ENCODE data around the gene RASAL2.

The RASAL2 gene

GRCh38 chr1:178527117-178527516 lies 433.2 kb downstream of the RASAL2 start:
- no peak for DNase-seq (ENCODE audit: low read depth)
- Histone ChIP-seq H3K27me3 (replicated peaks; ENCODE audit: control insufficient read depth, insufficient read depth, low read length) (no peaks in the 10 kb centered on the region), H3K36me3 (ENCODE audit: control insufficient read depth, insufficient read depth, low read length, severe bottlenecking) (no peaks in the 10 kb centered on the region)

GRCh38 chr1:178528228-178528952 lies 434.5 kb downstream of the RASAL2 start:
- Histone ChIP-seq H3K36me3 (ENCODE audit: control insufficient read depth, insufficient read depth, low read length, severe bottlenecking) (no peaks in the 10 kb centered on the region), H3K4me1 (ENCODE audit: control insufficient read depth, insufficient read depth, low read length) (no peaks in the 10 kb centered on the region)

More at GRCh38 chr1:178527117-178527516, 433.2 kb downstream of the RASAL2 start:
- Histone ChIP-seq H3K9me3 (ENCODE audit: control insufficient read depth, low read length) (peaks cover 5% of the 10 kb centered on the region), H3K4me3 (ENCODE audit: low read length) (no peak overlapping the region), H3K9ac (ENCODE audit: low read length) (no peak overlapping the region), H3K4me1 (ENCODE audit: control insufficient read depth, insufficient read depth, low read length) (no peaks in the 10 kb centered on the region)

GRCh38 chr1:178528953-178529335 lies 435.0 kb downstream of the RASAL2 start:
- Histone ChIP-seq H3K9me3 (ENCODE audit: control insufficient read depth, low read length) (peaks cover 5% of the 10 kb centered on the region), H3K9ac (ENCODE audit: low read length) (no peak overlapping the region), H3K4me3 (ENCODE audit: low read length) (no peak overlapping the region), H3K4me1 (ENCODE audit: control insufficient read depth, insufficient read depth, low read length) (no peaks in the 10 kb centered on the region), H3K36me3 (ENCODE audit: control insufficient read depth, insufficient read depth, low read length, severe bottlenecking) (no peaks in the 10 kb centered on the region), H3K27me3 (replicated peaks; ENCODE audit: control insufficient read depth, insufficient read depth, low read length) (no peaks in the 10 kb centered on the region)
- DNase-seq (ENCODE audit: low read depth), result no peak

More at GRCh38 chr1:178528228-178528952, 434.5 kb downstream of the RASAL2 start:
- Histone ChIP-seq H3K9me3 (ENCODE audit: control insufficient read depth, low read length) (peaks cover 5% of the 10 kb centered on the region), H3K4me3 (ENCODE audit: low read length) (no peak overlapping the region), H3K27me3 (replicated peaks; ENCODE audit: control insufficient read depth, insufficient read depth, low read length) (no peaks in the 10 kb centered on the region), H3K9ac (ENCODE audit: low read length) (no peak overlapping the region)
- DNase-seq (ENCODE audit: low read depth), result no peak

- H3K27me3 ChIP-seq (replicated peaks; ENCODE audit: control insufficient read depth, insufficient read depth, low read length), result no peaks in the 10 kb centered on the region
- no peaks in the 10 kb centered on the region for H3K4me1 ChIP-seq (ENCODE audit: control insufficient read depth, insufficient read depth, low read length)
- no peak overlapping the region for H3K9ac ChIP-seq (ENCODE audit: low read length)
- H3K9me3 ChIP-seq (ENCODE audit: control insufficient read depth, low read length), result peaks cover 2% of the 10 kb centered on the region
- H3K4me3 ChIP-seq (ENCODE audit: low read length), result no peak overlapping the region
- no peaks in the 10 kb centered on the region for H3K36me3 ChIP-seq (ENCODE audit: control insufficient read depth, insufficient read depth, low read length, severe bottlenecking)
- no peak for DNase-seq (ENCODE audit: low read depth)
Observed at GRCh38 chr1:178529364-178530036, 435.6 kb downstream of the RASAL2 start.

GRCh38 chr1:178530037-178530402 lies 436.1 kb downstream of the RASAL2 start:
- no peak overlapping the region for H3K9ac ChIP-seq (ENCODE audit: low read length)
- DNase-seq (ENCODE audit: low read depth), result peak; percentile 36

DNA sequence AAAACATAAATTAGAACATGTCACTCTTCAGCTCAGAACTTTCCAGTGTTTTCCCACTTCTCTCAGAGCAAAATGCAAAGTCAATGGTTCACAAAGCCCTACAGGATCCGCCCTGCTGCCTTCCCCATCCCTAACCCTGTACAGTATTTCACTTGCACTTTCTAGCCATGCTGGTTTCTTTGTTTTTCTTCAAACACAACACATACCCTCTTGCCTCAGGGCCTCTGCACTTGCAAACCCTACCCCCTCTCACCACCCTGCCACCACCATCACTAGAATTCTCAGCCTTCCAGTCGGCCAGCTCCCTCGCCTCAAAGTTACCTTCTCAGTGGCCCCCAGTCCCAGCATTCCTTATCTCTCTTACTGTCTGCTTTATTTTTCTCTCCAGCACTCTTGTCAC lies 436.6 kb downstream of the RASAL2 start:
- DNase-seq (ENCODE audit: low read depth), result no peak
- Histone ChIP-seq H3K27me3 (replicated peaks; ENCODE audit: control insufficient read depth, insufficient read depth, low read length) (no peaks in the 10 kb centered on the region), H3K4me3 (ENCODE audit: low read length) (no peak overlapping the region), H3K9me3 (ENCODE audit: control insufficient read depth, low read length) (no peaks in the 10 kb centered on the region), H3K4me1 (ENCODE audit: control insufficient read depth, insufficient read depth, low read length) (no peaks in the 10 kb centered on the region), H3K36me3 (ENCODE audit: control insufficient read depth, insufficient read depth, low read length, severe bottlenecking) (no peaks in the 10 kb centered on the region), H3K9ac (ENCODE audit: low read length) (no peak overlapping the region)

More at GRCh38 chr1:178530037-178530402, 436.1 kb downstream of the RASAL2 start:
- Histone ChIP-seq H3K27me3 (replicated peaks; ENCODE audit: control insufficient read depth, insufficient read depth, low read length) (no peaks in the 10 kb centered on the region), H3K4me3 (ENCODE audit: low read length) (no peak overlapping the region), H3K4me1 (ENCODE audit: control insufficient read depth, insufficient read depth, low read length) (no peaks in the 10 kb centered on the region), H3K36me3 (ENCODE audit: control insufficient read depth, insufficient read depth, low read length, severe bottlenecking) (no peaks in the 10 kb centered on the region), H3K9me3 (ENCODE audit: control insufficient read depth, low read length) (no peaks in the 10 kb centered on the region)

GRCh38 chr1:178531887-178532286 lies 438.0 kb downstream of the RASAL2 start:
- Histone ChIP-seq H3K36me3 (ENCODE audit: control insufficient read depth, insufficient read depth, low read length, severe bottlenecking) (no peaks in the 10 kb centered on the region), H3K9ac (ENCODE audit: low read length) (peak overlapping the region; percentile 30), H3K27me3 (replicated peaks; ENCODE audit: control insufficient read depth, insufficient read depth, low read length) (no peaks in the 10 kb centered on the region), H3K4me3 (ENCODE audit: low read length) (no peak overlapping the region), H3K4me1 (ENCODE audit: control insufficient read depth, insufficient read depth, low read length) (peaks cover 9% of the 10 kb centered on the region), H3K9me3 (ENCODE audit: control insufficient read depth, low read length) (no peaks in the 10 kb centered on the region)
- no peak for DNase-seq (ENCODE audit: low read depth)

DNA sequence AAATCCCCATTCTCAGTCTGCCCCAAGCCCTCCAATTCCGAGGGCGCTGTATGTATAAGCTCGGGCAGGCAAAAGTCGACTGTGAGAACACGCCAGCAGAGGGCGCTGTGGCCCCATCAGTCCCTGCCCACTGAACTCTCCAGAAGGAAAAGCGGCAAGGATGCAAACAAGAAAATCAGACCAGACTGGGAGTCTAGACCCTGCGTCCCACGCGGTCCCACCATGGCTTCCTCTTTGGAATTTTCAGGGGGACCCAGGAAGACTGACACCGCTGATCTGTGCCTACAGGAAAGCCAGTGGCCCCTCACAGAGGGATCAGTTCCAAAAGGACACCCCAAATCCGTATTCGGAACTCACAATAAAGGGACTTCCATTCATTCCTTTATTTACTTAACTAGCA lies 438.5 kb downstream of the RASAL2 start:
- Histone ChIP-seq H3K4me1 (ENCODE audit: control insufficient read depth, insufficient read depth, low read length) (peaks cover 12% of the 10 kb centered on the region), H3K9ac (ENCODE audit: low read length) (peak overlapping the region; percentile 30), H3K36me3 (ENCODE audit: control insufficient read depth, insufficient read depth, low read length, severe bottlenecking) (no peaks in the 10 kb centered on the region), H3K9me3 (ENCODE audit: control insufficient read depth, low read length) (no peaks in the 10 kb centered on the region), H3K4me3 (ENCODE audit: low read length) (no peak overlapping the region), H3K27me3 (replicated peaks; ENCODE audit: control insufficient read depth, insufficient read depth, low read length) (no peaks in the 10 kb centered on the region)
- DNase-seq (ENCODE audit: low read depth), result peak; percentile 94

- Histone ChIP-seq H3K4me3 (ENCODE audit: low read length) (no peak overlapping the region), H3K4me1 (ENCODE audit: control insufficient read depth, insufficient read depth, low read length) (peaks cover 22% of the 10 kb centered on the region), H3K9ac (ENCODE audit: low read length) (no peak overlapping the region), H3K9me3 (ENCODE audit: control insufficient read depth, low read length) (no peaks in the 10 kb centered on the region), H3K27me3 (replicated peaks; ENCODE audit: control insufficient read depth, insufficient read depth, low read length) (no peaks in the 10 kb centered on the region), H3K36me3 (ENCODE audit: control insufficient read depth, insufficient read depth, low read length, severe bottlenecking) (no peaks in the 10 kb centered on the region)
- no peak for DNase-seq (ENCODE audit: low read depth)
Observed at GRCh38 chr1:178533121-178533946, 439.4 kb downstream of the RASAL2 start.

Measured in adipocyte (in vitro differentiated cells).